ENCODE measurements around the gene CCDC149.
"Not testable (repeated sequence)": the region's sequence is repeated elsewhere in the genome, so short reads cannot be mapped to it uniquely, and the experiment has no call there.

DNA sequence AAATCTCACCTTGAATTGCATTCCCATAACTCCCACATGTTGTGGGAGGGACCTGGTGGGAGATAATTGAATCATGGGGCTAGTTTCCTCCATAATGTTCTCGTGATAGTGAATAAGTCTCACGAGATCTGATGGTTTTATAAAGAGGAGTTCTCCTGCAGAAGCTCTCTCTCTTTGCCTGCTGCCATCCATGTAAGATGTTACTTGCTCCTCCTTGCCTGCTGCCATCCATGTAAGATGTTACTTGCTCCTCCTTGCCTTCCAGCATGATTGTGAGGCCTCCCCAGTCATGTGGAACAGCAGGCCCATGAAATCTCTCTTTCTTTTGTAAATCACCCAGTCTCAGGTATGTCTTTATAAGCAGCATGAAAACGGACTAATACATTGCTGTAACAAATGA is 3.2 kb downstream of the CCDC149 start:
- TF ChIP-seq, protein P1, sequence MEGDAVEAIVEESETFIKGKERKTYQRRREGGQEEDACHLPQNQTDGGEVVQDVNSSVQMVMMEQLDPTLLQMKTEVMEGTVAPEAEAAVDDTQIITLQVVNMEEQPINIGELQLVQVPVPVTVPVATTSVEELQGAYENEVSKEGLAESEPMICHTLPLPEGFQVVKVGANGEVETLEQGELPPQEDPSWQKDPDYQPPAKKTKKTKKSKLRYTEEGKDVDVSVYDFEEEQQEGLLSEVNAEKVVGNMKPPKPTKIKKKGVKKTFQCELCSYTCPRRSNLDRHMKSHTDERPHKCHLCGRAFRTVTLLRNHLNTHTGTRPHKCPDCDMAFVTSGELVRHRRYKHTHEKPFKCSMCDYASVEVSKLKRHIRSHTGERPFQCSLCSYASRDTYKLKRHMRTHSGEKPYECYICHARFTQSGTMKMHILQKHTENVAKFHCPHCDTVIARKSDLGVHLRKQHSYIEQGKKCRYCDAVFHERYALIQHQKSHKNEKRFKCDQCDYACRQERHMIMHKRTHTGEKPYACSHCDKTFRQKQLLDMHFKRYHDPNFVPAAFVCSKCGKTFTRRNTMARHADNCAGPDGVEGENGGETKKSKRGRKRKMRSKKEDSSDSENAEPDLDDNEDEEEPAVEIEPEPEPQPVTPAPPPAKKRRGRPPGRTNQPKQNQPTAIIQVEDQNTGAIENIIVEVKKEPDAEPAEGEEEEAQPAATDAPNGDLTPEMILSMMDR (IDR thresholded peaks at IDR 0.05), result not testable (repeated sequence)
- TF ChIP-seq POLR2A, POLR2AphosphoS5 (IDR thresholded peaks at IDR 0.05): not testable (repeated sequence)

All from transverse colon (tissue), 4 donors.